Ectodermal cell (in vitro differentiated cells): ENCODE data around the gene PLSCR1.

Experiments used
- H3K27ac ChIP-seq: 2 replicates; pipeline ENCODE4 v1.7.0; 2013; ENCODE audit warnings: mild to moderate bottlenecking, low read depth, low read length; ENCODE audit not compliant: insufficient read depth, poor library complexity, severe bottlenecking
- H3K27me3 ChIP-seq: 2 replicates; pipeline ENCODE4 v1.7.0; 2013; ENCODE audit warnings: mild to moderate bottlenecking, low read length; ENCODE audit not compliant: insufficient read depth, control insufficient read depth, poor library complexity, severe bottlenecking
- H3K36me3 ChIP-seq: one replicate; pipeline ENCODE4 v1.7.0; 2013; ENCODE audit warnings: low read length; ENCODE audit not compliant: control insufficient read depth, insufficient read depth
- H3K4me1 ChIP-seq: one replicate; pipeline ENCODE4 v1.7.0; 2013; ENCODE audit warnings: low read length; ENCODE audit not compliant: control insufficient read depth, insufficient read depth
- H3K4me3 ChIP-seq: 2 replicates; pipeline ENCODE4 v1.7.0; 2013; ENCODE audit warnings: low read depth, low read length, control low read depth; ENCODE audit not compliant: insufficient read depth
- H3K9me3 ChIP-seq: 2 replicates; pipeline ENCODE4 v1.7.0; 2013; ENCODE audit warnings: mild to moderate bottlenecking, low read length, moderate library complexity; ENCODE audit not compliant: control insufficient read depth
- WGBS, 2 experiments: methylation state at CpG; one replicate each; pipeline ENCODE4 v1.1.7; 2013; ENCODE audit warnings: missing lambda C conversion rate in 2 of 2; 5-methylcytosine and 5-hydroxymethylcytosine counted together

The PLSCR1 gene

DNA sequence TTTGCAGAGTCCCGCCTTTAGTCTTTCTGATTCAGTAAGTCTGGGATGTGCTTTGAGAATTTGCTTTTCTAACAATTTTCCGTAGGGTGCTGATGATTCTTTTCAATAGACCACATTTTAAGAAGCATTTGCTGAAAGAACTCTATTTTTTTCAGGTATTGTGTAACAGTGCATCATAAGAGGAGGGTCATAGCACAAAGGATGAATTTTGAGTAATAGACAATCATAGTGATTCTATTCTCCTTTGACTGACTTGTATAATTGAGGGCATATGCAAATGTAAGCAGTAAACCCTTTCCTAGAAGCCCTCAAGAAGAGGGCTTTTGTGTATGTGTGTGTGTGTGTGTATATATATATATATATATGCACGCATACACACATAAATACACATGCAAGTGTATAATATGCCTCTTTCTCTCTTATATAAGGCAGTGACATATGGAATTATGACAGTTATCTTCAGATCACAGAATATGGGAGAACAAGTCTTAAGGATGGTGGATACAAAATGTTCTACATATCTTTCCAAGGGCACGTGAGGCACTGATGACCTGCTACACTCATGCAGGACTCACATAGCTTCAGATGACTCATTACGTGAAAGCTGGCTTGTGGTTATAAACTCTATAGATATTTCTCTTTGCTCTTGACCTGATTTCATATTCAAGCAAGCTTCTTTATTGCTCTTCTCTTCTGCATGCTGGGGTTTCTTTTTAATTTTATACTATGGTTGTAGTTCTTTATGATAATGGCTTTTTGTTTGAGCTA is 6.5 kb upstream of the PLSCR1 start:
- Histone ChIP-seq H3K9me3 (no peaks in the 10 kb centered on the region), H3K36me3 (no peaks in the 10 kb centered on the region), H3K4me3 (no peak overlapping the region), H3K27ac (no peak overlapping the region), H3K4me1 (no peaks in the 10 kb centered on the region), H3K27me3 (no peaks in the 10 kb centered on the region)
- WGBS, 2 experiments = 94 to 95% methylated on average over 4 of the region's 5 CpGs

DNA sequence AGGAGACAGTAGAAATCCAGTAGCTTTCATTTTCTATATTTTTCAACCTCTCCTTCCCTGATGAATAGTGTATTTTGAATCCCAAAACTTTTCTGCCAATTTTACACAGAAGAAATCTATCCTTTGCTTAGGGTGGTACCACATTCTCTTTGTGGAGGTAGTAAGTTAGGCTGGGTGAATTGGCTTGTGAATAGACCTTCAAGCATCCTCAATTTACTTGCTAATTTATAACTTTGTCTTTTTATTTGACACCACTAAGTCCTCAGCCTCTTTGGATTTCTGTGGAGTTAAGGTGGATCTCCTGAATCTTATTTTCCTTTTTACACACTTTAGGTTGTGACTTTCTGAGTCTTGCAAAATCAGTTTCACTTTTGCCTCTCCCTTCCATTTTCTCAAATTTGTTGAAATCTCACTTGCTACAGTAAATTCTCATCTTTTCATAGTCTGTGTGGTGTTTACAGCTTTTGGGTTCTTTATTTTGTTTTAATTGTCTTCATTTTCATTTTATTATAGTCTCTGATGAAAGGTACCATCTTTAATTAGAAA is 5.7 kb upstream of the PLSCR1 start:
- no peaks in the 10 kb centered on the region for H3K36me3 ChIP-seq
- no peaks in the 10 kb centered on the region for H3K27me3 ChIP-seq
- H3K27ac ChIP-seq = no peak overlapping the region
- no peaks in the 10 kb centered on the region for H3K9me3 ChIP-seq
- no peaks in the 10 kb centered on the region for H3K4me1 ChIP-seq
- H3K4me3 ChIP-seq = no peak overlapping the region

DNA sequence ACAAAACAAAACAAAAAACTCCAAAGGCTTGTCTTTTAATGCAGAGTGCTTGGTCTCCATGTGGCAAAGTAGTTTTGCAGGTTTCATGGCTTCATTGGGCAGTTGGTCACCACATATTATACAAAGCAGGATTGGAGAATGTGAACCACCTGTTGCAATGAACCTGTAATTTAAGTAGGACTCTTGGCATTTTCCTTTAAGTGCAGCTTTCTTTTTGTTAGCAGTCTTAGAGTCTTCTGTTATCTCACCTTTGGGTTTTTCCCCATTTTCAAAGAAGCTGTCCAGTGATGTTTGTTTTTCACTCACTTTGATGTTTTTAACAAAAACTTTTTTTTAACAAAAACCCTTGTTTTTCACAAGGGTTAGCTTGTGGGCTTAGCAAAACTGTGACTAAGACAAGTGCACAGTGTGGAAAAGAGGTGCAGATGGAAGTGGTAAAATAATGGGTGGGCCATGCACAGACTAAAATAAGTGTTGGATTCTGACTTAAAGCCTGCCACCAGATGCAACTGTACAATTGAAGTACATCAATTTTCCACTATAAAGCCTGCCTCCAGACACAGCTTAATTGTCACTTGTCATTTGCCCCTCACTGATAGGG is 2.9 kb upstream of the PLSCR1 start:
- no peak overlapping the region for H3K27ac ChIP-seq
- no peak overlapping the region for H3K4me3 ChIP-seq
- H3K36me3 ChIP-seq = no peaks in the 10 kb centered on the region
- no peaks in the 10 kb centered on the region for H3K4me1 ChIP-seq
- no peaks in the 10 kb centered on the region for H3K9me3 ChIP-seq
- H3K27me3 ChIP-seq = no peaks in the 10 kb centered on the region

DNA sequence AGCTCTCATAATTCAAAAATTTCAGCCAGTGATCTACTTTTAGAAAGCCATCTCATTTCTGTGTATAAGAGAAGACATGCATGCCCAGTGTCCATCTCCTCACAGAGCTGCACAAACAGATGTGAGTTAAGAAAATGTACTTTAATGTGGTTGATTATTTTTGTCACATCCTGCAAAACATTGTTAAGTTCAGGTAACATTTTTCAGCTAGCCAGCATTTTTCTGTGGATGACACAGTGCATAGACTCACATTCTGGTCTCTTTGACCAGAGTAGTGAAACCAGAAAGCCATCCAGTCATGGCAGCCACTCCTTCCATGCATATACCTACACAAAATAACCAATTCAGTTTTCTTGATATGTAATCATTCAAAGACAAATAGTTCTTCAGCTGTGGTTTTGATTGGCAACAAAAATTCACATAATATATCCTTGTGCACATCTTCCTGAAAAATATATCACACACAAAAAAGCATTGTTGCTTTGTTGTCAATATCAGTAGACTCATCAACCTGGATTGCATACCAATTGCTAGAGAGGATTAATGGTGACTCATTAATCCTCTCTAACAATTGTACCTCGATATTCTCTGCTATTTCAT is 2.1 kb upstream of the PLSCR1 start:
- Histone ChIP-seq H3K27me3 (no peaks in the 10 kb centered on the region), H3K36me3 (no peaks in the 10 kb centered on the region), H3K27ac (no peak overlapping the region), H3K4me3 (no peak overlapping the region), H3K4me1 (no peaks in the 10 kb centered on the region), H3K9me3 (no peaks in the 10 kb centered on the region)
- 80 to 86% methylated on average over 1 of the region's 1 CpG for WGBS, 2 experiments

DNA sequence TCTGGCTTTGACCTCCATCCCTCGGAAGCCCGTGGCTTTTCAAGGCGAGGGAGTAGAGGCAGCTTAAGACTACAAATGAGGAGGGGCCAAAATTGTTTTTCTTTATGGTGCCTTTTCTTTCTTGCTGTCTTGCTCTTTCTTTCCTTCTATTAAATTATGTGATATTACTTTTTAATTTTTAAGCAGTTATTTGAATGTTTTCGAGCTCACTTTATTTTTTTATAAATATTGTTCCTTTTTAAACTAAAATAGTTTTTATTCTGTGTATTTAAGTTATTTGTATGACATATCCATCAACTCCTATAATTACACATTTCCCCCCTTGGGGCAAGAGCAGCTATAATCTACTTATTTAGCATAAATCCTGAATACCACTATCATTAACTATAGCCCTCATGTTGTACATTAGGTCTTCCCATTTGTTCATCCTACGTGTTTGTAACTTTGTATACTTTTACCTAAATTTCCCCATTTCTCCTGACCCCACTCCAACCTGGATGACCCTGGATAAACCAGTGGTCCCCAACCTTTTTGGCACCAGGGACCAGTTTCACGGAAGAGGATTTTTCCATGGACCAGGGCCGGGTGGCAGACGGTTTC is 622 bp upstream of the PLSCR1 start:
- Histone ChIP-seq H3K36me3 (no peaks in the 10 kb centered on the region), H3K27me3 (no peaks in the 10 kb centered on the region), H3K27ac (no peak overlapping the region), H3K4me1 (no peaks in the 10 kb centered on the region), H3K9me3 (no peaks in the 10 kb centered on the region), H3K4me3 (peak overlapping the region; percentile 67)
- WGBS, 2 experiments = 56 to 63% methylated on average over 6 to 7 of the region's 8 CpGs

DNA sequence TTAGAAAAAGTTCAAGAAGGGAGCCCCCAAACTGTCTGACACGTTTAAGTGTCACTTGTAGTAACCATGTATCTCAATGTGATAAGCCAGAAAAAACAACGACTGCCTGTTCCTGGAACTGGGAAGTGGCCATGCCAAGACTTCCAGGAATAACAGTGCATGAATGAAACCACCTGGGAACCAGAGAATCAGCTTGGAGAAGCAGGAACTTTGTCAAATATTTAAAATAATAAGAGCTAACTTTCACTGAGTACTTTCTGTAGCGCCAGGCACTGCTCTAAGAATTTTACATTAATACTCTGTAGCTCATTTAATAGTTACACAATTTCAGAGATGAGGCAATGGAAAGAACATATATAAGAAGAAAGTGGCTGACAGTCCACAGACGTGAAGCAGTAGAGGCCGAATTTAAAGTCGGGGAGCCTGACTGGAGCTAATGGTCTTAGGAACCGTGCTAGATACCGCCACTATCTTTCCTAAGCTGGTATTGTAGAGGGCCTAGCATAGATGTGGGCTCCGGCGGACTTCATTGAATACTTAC is 876 bp downstream of the PLSCR1 start:
- Histone ChIP-seq H3K9me3 (no peaks in the 10 kb centered on the region), H3K4me1 (no peaks in the 10 kb centered on the region), H3K27ac (no peak overlapping the region), H3K36me3 (no peaks in the 10 kb centered on the region), H3K27me3 (no peaks in the 10 kb centered on the region), H3K4me3 (peak overlapping the region; percentile 67)
- WGBS, 2 experiments = 19 to 29% methylated on average over 9 to 10 of the region's 10 CpGs

DNA sequence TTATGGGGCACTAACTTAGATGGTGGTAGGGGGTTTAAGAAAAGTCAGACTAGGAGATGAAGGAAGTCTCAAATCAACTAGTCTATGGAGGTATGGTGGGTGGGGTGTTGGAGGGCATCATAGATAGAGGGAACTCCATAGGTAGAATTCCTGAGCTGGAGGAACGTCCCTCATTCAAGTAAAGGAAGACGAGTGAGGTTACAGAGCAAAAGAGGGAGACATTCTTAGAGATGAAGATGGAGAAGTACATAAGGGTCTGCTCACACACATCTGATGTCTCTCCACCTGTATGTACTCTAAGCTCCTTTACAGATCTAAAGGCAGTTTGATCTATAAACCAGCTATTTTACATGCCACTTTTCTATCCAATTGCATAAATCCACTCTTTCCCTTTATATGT is 1.4 kb downstream of the PLSCR1 start:
- 59 to 62% methylated on average over 2 of the region's 2 CpGs for WGBS, 2 experiments
- Histone ChIP-seq H3K9me3 (no peaks in the 10 kb centered on the region), H3K36me3 (no peaks in the 10 kb centered on the region), H3K27me3 (no peaks in the 10 kb centered on the region), H3K4me3 (no peak overlapping the region), H3K27ac (no peak overlapping the region), H3K4me1 (no peaks in the 10 kb centered on the region)

DNA sequence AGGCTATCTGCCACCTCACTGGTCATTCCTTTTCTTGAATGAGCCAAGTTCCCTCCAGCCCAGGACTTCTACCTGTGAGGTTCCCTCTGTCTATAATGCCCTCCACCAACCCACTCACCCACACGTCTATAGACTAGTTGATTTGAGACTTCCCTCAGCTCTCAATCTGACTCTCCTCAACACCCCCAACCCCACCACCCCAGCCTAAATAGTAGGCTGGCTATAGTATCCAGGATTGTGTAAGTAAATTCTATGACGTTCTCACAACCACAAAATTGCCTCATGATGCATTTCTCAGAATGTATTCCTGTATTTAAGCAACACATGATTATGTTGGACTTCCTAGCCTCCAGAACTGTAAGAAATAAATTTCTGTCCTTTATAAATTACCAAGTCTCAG is 2.2 kb downstream of the PLSCR1 start:
- no peak overlapping the region for H3K4me3 ChIP-seq

DNA sequence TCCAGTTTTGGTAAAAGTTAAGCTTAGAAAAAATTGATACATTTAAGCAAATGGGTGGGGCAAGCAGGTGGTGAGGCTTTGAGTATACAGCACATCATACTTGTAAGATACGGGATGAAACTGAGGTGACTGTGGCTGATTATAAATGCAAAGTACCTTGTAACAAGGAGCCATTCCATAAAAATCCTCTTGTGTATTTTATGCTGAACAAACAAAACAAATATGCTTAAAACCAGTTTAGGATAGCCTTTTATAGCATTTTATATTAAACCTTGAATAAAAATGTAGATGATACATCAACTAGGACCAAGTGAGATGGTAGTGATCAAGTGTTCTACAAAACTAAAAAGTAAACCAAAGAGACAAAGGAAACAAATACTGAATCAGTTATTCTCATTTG is 3.4 kb downstream of the PLSCR1 start:
- WGBS, 2 experiments = 100% methylated on average over 1 of the region's 1 CpG; no CpG with 5 or more reads in 1 of the 2 experiments
- Histone ChIP-seq H3K9me3 (no peaks in the 10 kb centered on the region), H3K27me3 (no peaks in the 10 kb centered on the region), H3K36me3 (no peaks in the 10 kb centered on the region), H3K4me1 (peaks cover 3% of the 10 kb centered on the region), H3K27ac (no peak overlapping the region), H3K4me3 (no peak overlapping the region)

More for the DNA sequence above, 2.2 kb downstream of the PLSCR1 start:
- H3K9me3 ChIP-seq = no peaks in the 10 kb centered on the region
- 82 to 87% methylated on average over 1 to 2 of the region's 2 CpGs for WGBS, 2 experiments
- H3K27me3 ChIP-seq = no peaks in the 10 kb centered on the region
- no peaks in the 10 kb centered on the region for H3K36me3 ChIP-seq
- no peak overlapping the region for H3K27ac ChIP-seq
- H3K4me1 ChIP-seq = no peaks in the 10 kb centered on the region

DNA sequence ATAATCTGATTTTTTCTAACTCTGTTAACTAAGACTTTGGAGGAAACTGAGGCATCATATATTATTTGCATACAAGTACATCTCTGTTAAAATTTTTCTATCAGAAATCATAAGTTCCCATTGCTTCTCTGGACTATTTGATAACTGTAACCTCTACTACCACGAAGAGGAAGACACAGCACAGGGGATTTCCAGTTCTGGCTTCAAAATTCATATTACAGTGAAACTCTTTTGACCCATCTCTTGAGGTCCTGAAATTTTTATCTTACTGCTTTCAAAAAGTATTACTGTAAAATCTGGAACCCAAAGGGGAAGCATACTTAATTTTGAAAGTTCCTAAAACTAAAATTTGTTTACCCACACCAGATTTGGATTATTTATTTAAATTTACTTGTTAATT is 4.2 kb downstream of the PLSCR1 start:
- H3K4me3 ChIP-seq = no peak overlapping the region
- H3K27ac ChIP-seq = no peak overlapping the region
- no peaks in the 10 kb centered on the region for H3K36me3 ChIP-seq
- H3K27me3 ChIP-seq = no peaks in the 10 kb centered on the region
- no peaks in the 10 kb centered on the region for H3K9me3 ChIP-seq
- peaks cover 3% of the 10 kb centered on the region for H3K4me1 ChIP-seq
- 90 to 91% methylated on average over 1 of the region's 1 CpG for WGBS, 2 experiments
